ENCODE results near the gene PRSS57. TPM values are rescaled to one million over a fixed set of nuclear protein-coding genes. Genes with fewer than 3 reads are reported as not detected.

PRSS57 gene
- total and polyA plus RNA-seq, 2 of the 4 experiments (the other 2 are of a cell fraction): not detected

- Histone ChIP-seq H3K56ac (ENCODE audit: extremely low read depth, insufficient read depth, low read length) (no peak overlapping the region), H3K4ac (ENCODE audit: low read depth, low read length) (no peak overlapping the region), H4K20me1 (ENCODE audit: insufficient read depth, low read length) (no peaks in the 10 kb centered on the region), H2AK9ac (replicated peaks; ENCODE audit: low read depth, low read length, poor library complexity) (no peak overlapping the region), H2BK15ac (ENCODE audit: low read depth, low read length) (no peak overlapping the region), H3K27ac (ENCODE audit: insufficient read depth, low read length) (no peak overlapping the region), H4K5ac (ENCODE audit: low read depth, low read length) (no peak overlapping the region), H3K9me3 (ENCODE audit: control insufficient read depth, insufficient read depth, low read length) (no peaks in the 10 kb centered on the region), H3K79me1 (ENCODE audit: low read depth in 1 of 2, low read length in 2 of 2) (no peaks in the 10 kb centered on the region), H2BK20ac (ENCODE audit: low read depth, low read length) (no peak overlapping the region), H2AK5ac (ENCODE audit: low read depth, low read length) (no peak overlapping the region), H3K4me1 (ENCODE audit: control insufficient read depth, insufficient read depth, low read length) (no peaks in the 10 kb centered on the region), H2AFZ (replicated peaks; ENCODE audit: low read length, poor library complexity) (no peak overlapping the region), H3K14ac (replicated peaks; ENCODE audit: low read depth, low read length) (no peak overlapping the region), H3K4me3 (ENCODE audit: insufficient read depth, low read depth, low read length) (no peak overlapping the region), H3K23ac (ENCODE audit: low read depth, low read length) (no peak overlapping the region), H3K27me3 (ENCODE audit: control insufficient read depth, insufficient read depth, low read length) (no peaks in the 10 kb centered on the region), H3K36me3 (ENCODE audit: control insufficient read depth, insufficient read depth, low read length) (peaks cover 9% of the 10 kb centered on the region; the same call in 1 of the 2 replicates), H2BK120ac (ENCODE audit: low read depth, low read length) (no peak overlapping the region), H3K9ac (ENCODE audit: low read depth, low read length) (no peak overlapping the region), H4K91ac (ENCODE audit: insufficient read depth, low read depth, low read length) (no peak overlapping the region), H3K18ac (ENCODE audit: low read depth, low read length) (no peak overlapping the region), H4K8ac (ENCODE audit: low read depth in 2 of 2, low read length in 2 of 2) (no peak overlapping the region), H3K4me2 (ENCODE audit: low read depth, low read length) (no peak overlapping the region), H2BK5ac (ENCODE audit: low read depth, low read length, poor library complexity, severe bottlenecking) (no peak overlapping the region), H3K9me1 (ENCODE audit: insufficient read depth, low read length) (no peaks in the 10 kb centered on the region)
- CTCF ChIA-PET: no interaction called here
- POLR2A ChIA-PET (ENCODE audit: unreplicated experiment): no interaction called here
- ATAC-seq (ENCODE audit: low read depth): no peak
- no TSS peak for BruUV-seq (replicated peaks)
- WGBS, 2 experiments (ENCODE audit: extremely low coverage in 2 of 2, insufficient read length in 1 of 2): 87% methylated on average over 5 of the region's 13 CpGs; no CpG with 5 or more reads in 1 of the 2 experiments
- TF ChIP-seq RAD21 (IDR thresholded peaks at IDR 0.05; ENCODE audit: low read length): no peak
- intact Hi-C loops (cut with micrococcal nuclease) (no loop called here), in situ Hi-C loops (cut with MboI; ENCODE audit: low sequenced_read_pairs) (no loop called here), dilution Hi-C loops (cut with HindIII; ENCODE audit: low sequenced_read_pairs, unreplicated experiment) (no loop called here)
- no peak for DNase-seq
These were observed 30.3 kb upstream of the PRSS57 start for GRCh38 chr19:725461-726089.

Measured in IMR-90 (cell line).